GM21423 (cell line): ENCODE data around the gene ATP1B1.

Experiments used
- ATAC-seq: cut with Tn5 transposase; IDR thresholded peaks from one replicate; pipeline ENCODE4 v1.9.1; 2021; ENCODE audit warnings: mild to moderate bottlenecking, moderate library complexity; ENCODE audit not compliant: unreplicated experiment

ATP1B1 gene

GRCh38 chr1:169106095-169106920 is at the start of gene ATP1B1:
Gene ATP1B1 (plus strand): TSS chr1:169106690. CDS start chr1:169106830, 140 bp downstream.
- ATAC-seq = peak; percentile 82

- ATAC-seq = no peak
Measured at GRCh38 chr1:169059421-169059820, 47.1 kb upstream of the ATP1B1 start.

GRCh38 chr1:169060043-169060722 is 46.3 kb upstream of the ATP1B1 start:
- no peak for ATAC-seq

- ATAC-seq = no peak
Measured at GRCh38 chr1:169060919-169061639, 45.4 kb upstream of the ATP1B1 start.

- no peak for ATAC-seq
Measured at GRCh38 chr1:169062152-169062551, 44.3 kb upstream of the ATP1B1 start.

- ATAC-seq = no peak
Measured at GRCh38 chr1:169064103-169064502, 42.4 kb upstream of the ATP1B1 start.

- no peak for ATAC-seq
Measured at GRCh38 chr1:169070547-169070946, 35.9 kb upstream of the ATP1B1 start.

GRCh38 chr1:169070958-169071357 is 35.5 kb upstream of the ATP1B1 start:
- no peak for ATAC-seq

GRCh38 chr1:169072945-169073725 is 33.4 kb upstream of the ATP1B1 start:
- no peak for ATAC-seq

GRCh38 chr1:169078163-169078883 is 28.2 kb upstream of the ATP1B1 start:
- no peak for ATAC-seq

- no peak for ATAC-seq
Measured at GRCh38 chr1:169081503-169082123, 24.9 kb upstream of the ATP1B1 start.

GRCh38 chr1:169085911-169086310 is 20.6 kb upstream of the ATP1B1 start:
- ATAC-seq = no peak

GRCh38 chr1:169086603-169087455 is 19.7 kb upstream of the ATP1B1 start:
- ATAC-seq = no peak

GRCh38 chr1:169087876-169088275 is 18.6 kb upstream of the ATP1B1 start:
- ATAC-seq = no peak

- no peak for ATAC-seq
Measured at GRCh38 chr1:169089776-169090175, 16.7 kb upstream of the ATP1B1 start.

GRCh38 chr1:169090308-169090899 is 16.1 kb upstream of the ATP1B1 start:
- no peak for ATAC-seq

GRCh38 chr1:169090900-169091311 is 15.6 kb upstream of the ATP1B1 start:
- peak; percentile 44 for ATAC-seq

GRCh38 chr1:169091480-169091941 is 15.0 kb upstream of the ATP1B1 start:
- ATAC-seq = peak; percentile 72
